Liver (tissue), 3 donors: ENCODE measurements around the gene ANKRD44.

Experiments used
- CTCF ChIP-seq: fragments of 150-350 bp; IDR thresholded peaks from 2 replicates; pipeline ENCODE4 v1.5.1; 2017; ENCODE audit warnings: improper control_type of control experiment, low read depth, low read length; ENCODE audit not compliant: missing input control
- EGR1 ChIP-seq, 2 donors: IDR thresholded peaks; 2 replicates each; pipeline ENCODE4 v1.6.1; 2016 to 2018; ENCODE audit warnings: antibody characterized with exemption in 2 of 2, low read depth in 2 of 2
- GABPA ChIP-seq, 2 donors: IDR thresholded peaks in 1 of 2; conservative IDR thresholded peaks in 1 of 2; 2 replicates each; pipeline ENCODE4 v1.6.1; 2016; ENCODE audit warnings: antibody characterized with exemption in 2 of 2, mild to moderate bottlenecking in 1 of 2, moderate library complexity in 1 of 2
- HNF4G ChIP-seq: IDR thresholded peaks from 2 replicates; pipeline ENCODE4 v1.6.1; 2016; ENCODE audit warnings: antibody characterized with exemption
- JUND ChIP-seq, 2 donors: IDR thresholded peaks; 2 replicates each; pipeline ENCODE4 v1.6.1; 2016; ENCODE audit warnings: antibody characterized with exemption in 2 of 2
- RXRA ChIP-seq, 2 donors: IDR thresholded peaks; 2 replicates each; pipeline ENCODE4 v1.6.1; 2017 to 2018; ENCODE audit warnings: antibody characterized with exemption in 2 of 2, mild to moderate bottlenecking in 1 of 2
- SP1 ChIP-seq: IDR thresholded peaks from 2 replicates; pipeline ENCODE4 v1.6.1; 2018; ENCODE audit warnings: antibody characterized with exemption, mild to moderate bottlenecking
- YY1 ChIP-seq: IDR thresholded peaks from 2 replicates; pipeline ENCODE4 v1.6.1; 2016; ENCODE audit warnings: antibody characterized with exemption, mild to moderate bottlenecking
- TF ChIP-seq, protein P1 (sequence below): IDR thresholded peaks from 2 replicates; pipeline ENCODE4 v1.6.1; 2016; ENCODE audit warnings: antibody characterized with exemption
- TF ChIP-seq, protein P2 (sequence below): IDR thresholded peaks from 2 replicates; pipeline ENCODE4 v1.6.1; 2016; ENCODE audit warnings: antibody characterized with exemption, mild to moderate bottlenecking
- TF ChIP-seq, protein P3 (sequence below): IDR thresholded peaks from 2 replicates; pipeline ENCODE4 v1.6.1; 2016; ENCODE audit warnings: antibody characterized with exemption
- donor health status: healthy.
- donor health status: healthy.

DNA sequence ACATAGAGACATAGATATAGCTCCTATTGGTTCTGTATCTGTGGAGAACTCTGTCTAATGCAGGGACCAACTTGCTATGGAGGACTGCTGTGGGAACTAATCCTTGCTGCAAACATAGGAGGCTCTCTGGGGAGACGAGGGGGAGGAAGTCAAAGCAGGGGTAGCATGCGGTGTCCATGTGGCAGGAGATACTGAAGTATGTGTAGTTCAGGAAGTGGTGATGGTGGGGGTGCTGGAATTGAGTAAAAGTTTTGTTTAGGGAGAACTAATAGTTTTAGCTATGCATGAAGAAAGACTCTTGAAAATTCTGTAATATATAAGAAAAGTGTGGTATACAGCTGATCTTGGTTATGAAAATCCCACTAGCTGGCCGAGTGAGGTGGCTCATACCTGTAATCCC, 62.0 kb downstream of the ANKRD44 start:
- TF ChIP-seq CTCF (no peak), HNF4G (no peak), GABPA (IDR thresholded peaks at IDR 0.05 in 1 of 2, conservative IDR thresholded peaks at IDR 0.05 in 1 of 2) (no peak), EGR1 (IDR thresholded peaks at IDR 0.05; ENCODE audit: low read depth in 2 of 2) (no peak), SP1 (no peak), YY1 (no peak), RXRA (IDR thresholded peaks at IDR 0.05) (no peak), JUND (IDR thresholded peaks at IDR 0.05) (no peak)
- TF ChIP-seq, protein P1, sequence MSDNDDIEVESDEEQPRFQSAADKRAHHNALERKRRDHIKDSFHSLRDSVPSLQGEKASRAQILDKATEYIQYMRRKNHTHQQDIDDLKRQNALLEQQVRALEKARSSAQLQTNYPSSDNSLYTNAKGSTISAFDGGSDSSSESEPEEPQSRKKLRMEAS = no peak
- TF ChIP-seq, protein P2, sequence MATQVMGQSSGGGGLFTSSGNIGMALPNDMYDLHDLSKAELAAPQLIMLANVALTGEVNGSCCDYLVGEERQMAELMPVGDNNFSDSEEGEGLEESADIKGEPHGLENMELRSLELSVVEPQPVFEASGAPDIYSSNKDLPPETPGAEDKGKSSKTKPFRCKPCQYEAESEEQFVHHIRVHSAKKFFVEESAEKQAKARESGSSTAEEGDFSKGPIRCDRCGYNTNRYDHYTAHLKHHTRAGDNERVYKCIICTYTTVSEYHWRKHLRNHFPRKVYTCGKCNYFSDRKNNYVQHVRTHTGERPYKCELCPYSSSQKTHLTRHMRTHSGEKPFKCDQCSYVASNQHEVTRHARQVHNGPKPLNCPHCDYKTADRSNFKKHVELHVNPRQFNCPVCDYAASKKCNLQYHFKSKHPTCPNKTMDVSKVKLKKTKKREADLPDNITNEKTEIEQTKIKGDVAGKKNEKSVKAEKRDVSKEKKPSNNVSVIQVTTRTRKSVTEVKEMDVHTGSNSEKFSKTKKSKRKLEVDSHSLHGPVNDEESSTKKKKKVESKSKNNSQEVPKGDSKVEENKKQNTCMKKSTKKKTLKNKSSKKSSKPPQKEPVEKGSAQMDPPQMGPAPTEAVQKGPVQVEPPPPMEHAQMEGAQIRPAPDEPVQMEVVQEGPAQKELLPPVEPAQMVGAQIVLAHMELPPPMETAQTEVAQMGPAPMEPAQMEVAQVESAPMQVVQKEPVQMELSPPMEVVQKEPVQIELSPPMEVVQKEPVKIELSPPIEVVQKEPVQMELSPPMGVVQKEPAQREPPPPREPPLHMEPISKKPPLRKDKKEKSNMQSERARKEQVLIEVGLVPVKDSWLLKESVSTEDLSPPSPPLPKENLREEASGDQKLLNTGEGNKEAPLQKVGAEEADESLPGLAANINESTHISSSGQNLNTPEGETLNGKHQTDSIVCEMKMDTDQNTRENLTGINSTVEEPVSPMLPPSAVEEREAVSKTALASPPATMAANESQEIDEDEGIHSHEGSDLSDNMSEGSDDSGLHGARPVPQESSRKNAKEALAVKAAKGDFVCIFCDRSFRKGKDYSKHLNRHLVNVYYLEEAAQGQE = no peak
- TF ChIP-seq, protein P3, sequence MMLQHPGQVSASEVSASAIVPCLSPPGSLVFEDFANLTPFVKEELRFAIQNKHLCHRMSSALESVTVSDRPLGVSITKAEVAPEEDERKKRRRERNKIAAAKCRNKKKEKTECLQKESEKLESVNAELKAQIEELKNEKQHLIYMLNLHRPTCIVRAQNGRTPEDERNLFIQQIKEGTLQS = no peak
